ENCODE results near the gene SLC13A3.

DNA sequence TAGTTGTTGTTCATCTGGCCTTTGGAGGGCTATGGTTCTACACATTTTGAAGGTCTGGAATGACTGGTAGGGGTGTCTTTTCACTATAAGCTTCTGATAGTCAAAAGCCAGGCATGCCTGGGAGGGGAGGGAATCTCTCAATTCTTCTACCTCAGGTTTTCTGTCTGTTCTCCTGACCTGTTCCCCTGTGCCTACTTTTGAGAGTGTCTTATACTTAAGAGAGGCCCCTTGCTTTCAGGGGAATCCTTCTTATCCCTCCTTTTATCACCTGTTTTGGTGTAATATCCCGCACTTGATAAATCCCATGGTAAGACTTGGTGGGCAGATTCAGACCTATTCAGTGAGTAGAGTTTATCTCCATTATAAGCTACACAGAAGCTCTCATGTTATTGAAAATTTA is 10.4 kb upstream of the SLC13A3 start:
- TF ChIP-seq SP1 (IDR thresholded peaks at IDR 0.05) (no peak), CTCF (IDR thresholded peaks at IDR 0.05; ENCODE audit: low read depth, low read length, missing input control) (no peak), FOXA1 (IDR thresholded peaks at IDR 0.05) (no peak), RAD21 (IDR thresholded peaks at IDR 0.05) (no peak), RXRA (IDR thresholded peaks at IDR 0.05) (no peak), JUND (IDR thresholded peaks at IDR 0.05) (no peak), TAF1 (conservative IDR thresholded peaks at IDR 0.05) (no peak), YY1 (IDR thresholded peaks at IDR 0.05) (no peak), GABPA (IDR thresholded peaks at IDR 0.05 in 1 of 2, conservative IDR thresholded peaks at IDR 0.05 in 1 of 2) (no peak), EGR1 (IDR thresholded peaks at IDR 0.05; ENCODE audit: low read depth in 2 of 2) (no peak)
- TF ChIP-seq, protein P1, sequence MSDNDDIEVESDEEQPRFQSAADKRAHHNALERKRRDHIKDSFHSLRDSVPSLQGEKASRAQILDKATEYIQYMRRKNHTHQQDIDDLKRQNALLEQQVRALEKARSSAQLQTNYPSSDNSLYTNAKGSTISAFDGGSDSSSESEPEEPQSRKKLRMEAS (IDR thresholded peaks at IDR 0.05): no peak
- TF ChIP-seq, protein P2, sequence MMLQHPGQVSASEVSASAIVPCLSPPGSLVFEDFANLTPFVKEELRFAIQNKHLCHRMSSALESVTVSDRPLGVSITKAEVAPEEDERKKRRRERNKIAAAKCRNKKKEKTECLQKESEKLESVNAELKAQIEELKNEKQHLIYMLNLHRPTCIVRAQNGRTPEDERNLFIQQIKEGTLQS (IDR thresholded peaks at IDR 0.05): no peak

Data from liver (tissue), 3 donors.